Sigmoid colon (tissue), 7 donors: ENCODE data around the gene HPS1. TPM values are rescaled to one million over a fixed set of nuclear protein-coding genes. Genes with fewer than 3 reads are reported as not detected.

Experiments
- DNase-seq: peaks from one replicate; pipeline ENCODE4 v3.0.0-alpha.2; 2019
- H3K27ac ChIP-seq, 4 donors: fragments of 200-600 bp; sonication (generic); one replicate each; pipeline ENCODE4 v1.5.1; 2016 to 2019; ENCODE audit warnings: mild to moderate bottlenecking in 1 of 4
- H3K27me3 ChIP-seq, 3 donors: fragments of 200-600 bp; sonication (generic); one replicate each; pipeline ENCODE4 v1.5.1; 2019; ENCODE audit warnings: mild to moderate bottlenecking in 1 of 3
- H3K36me3 ChIP-seq, 4 donors: fragments of 200-600 bp; sonication (generic); one replicate each; pipeline ENCODE4 v1.5.1; 2016 to 2019
- H3K4me1 ChIP-seq, 4 donors: fragments of 200-600 bp; sonication (generic); one replicate each; pipeline ENCODE4 v1.5.1; 2017 to 2019
- H3K4me3 ChIP-seq, 4 donors: fragments of 200-600 bp; sonication (generic); one replicate each; pipeline ENCODE4 v1.5.1; 2017 to 2019; ENCODE audit warnings: mild to moderate bottlenecking in 2 of 4, moderate library complexity in 1 of 4
- H3K9me3 ChIP-seq, 4 donors: fragments of 200-600 bp in 3 of 4; sonication (generic) in 3 of 4; one replicate each; pipeline versions ENCODE4 v1.5.1 to v1.6.1; 2013 to 2019
- EP300 ChIP-seq, 4 donors: sonication (generic); formaldehyde crosslinking; IDR thresholded peaks; one replicate each; pipeline ENCODE4 v1.6.1; 2017; ENCODE audit warnings: antibody characterized with exemption in 4 of 4
- POLR2A ChIP-seq, 2 donors: fragments of 450-650 bp; IDR thresholded peaks; one replicate each; pipeline ENCODE4 v1.6.1; 2016; ENCODE audit warnings: antibody characterized with exemption in 2 of 2, mild to moderate bottlenecking in 2 of 2, moderate library complexity in 2 of 2
- POLR2AphosphoS5 ChIP-seq, 4 donors: sonication (generic); formaldehyde crosslinking; IDR thresholded peaks; one replicate each; pipeline ENCODE4 v1.6.1; 2017; ENCODE audit warnings: antibody characterized with exemption in 4 of 4
- WGBS, 2 donors: extraction: QIAGEN DNeasy Blood & Tissue Kit; methylation state at CpG; one replicate each; pipeline ENCODE4 v1.1.7; 2013; 5-methylcytosine and 5-hydroxymethylcytosine counted together
- intact Hi-C: fragments of 100-400 bp; cut with DNase I; formaldehyde crosslinking; loops from one replicate; pipeline ENCODE4 v1.15.1; 2023
- polyA plus RNA-seq, 3 donors: library from polyadenylated mRNA; stranded (reverse); fragments of 200-250 nt; gene quantifications; one replicate each; pipeline ENCODE4 v1.2.3, GENCODE V29; 2013
- total RNA-seq, 4 donors: library from RNA; depleted of rRNA; stranded (reverse); fragments of >200 nt; gene quantifications; one replicate each; pipeline ENCODE4 v1.1.0, GENCODE V29; 2016
- TF ChIP-seq, protein P1 (sequence below), 4 experiments: fragments of 450-650 bp in 3 of 4; fragments of 200-600 bp in 1 of 4; IDR thresholded peaks; one replicate each; pipeline ENCODE4 v1.5.1; 2016 to 2019; ENCODE audit warnings: antibody characterized with exemption in 4 of 4, mild to moderate bottlenecking in 3 of 4, moderate library complexity in 2 of 4
- donor health status: healthy with polysubstance abuse.
- donor health status: Bipolar disorder and iron deficiency.
- donor health status: healthy.

HPS1 gene
- total and polyA plus RNA-seq, 7 donors: 44.7 to 93.1 (median 70.7) TPM

DNA sequence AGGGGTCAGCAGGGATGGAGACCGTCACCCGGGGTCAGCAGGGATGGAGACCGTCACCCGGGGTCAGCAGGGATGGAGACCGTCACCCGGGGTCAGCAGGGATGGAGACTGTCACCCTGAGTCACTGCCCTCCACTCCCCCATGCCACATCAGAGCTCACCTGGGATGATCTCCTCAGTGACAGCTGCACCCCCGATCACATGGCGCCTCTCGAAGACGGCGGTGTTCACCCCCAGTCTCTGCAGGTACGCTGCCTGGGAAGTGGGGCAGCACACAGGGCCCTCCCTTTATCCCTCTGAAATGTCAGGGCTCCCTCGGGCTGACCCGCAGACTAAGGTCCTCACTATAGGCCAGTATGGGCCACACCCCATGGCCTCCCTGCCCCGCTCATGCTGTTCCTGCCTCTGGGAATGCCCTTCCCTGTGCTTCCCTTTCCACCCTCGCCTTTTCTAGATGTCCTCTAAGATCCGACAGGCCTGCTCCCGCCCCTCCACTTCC lies 38.9 kb downstream of the HPS1 start:
- peaks cover 0 to 20% (median 10%) of the 10 kb centered on the region in 4 donors for H3K4me1 ChIP-seq
- DNase-seq: no peak
- no peaks in the 10 kb centered on the region for H3K9me3 ChIP-seq
- peaks cover 0 to 4% (median 0%) of the 10 kb centered on the region in 4 donors for H3K36me3 ChIP-seq
- 94 to 96% methylated on average over 18 of the region's 18 CpGs for WGBS, 2 donors
- intact Hi-C loops: no loop called here
- no peak overlapping the region for H3K27ac ChIP-seq
- no peak overlapping the region for H3K4me3 ChIP-seq
- no peaks in the 10 kb centered on the region for H3K27me3 ChIP-seq
- no peak for TF ChIP-seq EP300 (IDR thresholded peaks at IDR 0.05)
- TF ChIP-seq, protein P1, sequence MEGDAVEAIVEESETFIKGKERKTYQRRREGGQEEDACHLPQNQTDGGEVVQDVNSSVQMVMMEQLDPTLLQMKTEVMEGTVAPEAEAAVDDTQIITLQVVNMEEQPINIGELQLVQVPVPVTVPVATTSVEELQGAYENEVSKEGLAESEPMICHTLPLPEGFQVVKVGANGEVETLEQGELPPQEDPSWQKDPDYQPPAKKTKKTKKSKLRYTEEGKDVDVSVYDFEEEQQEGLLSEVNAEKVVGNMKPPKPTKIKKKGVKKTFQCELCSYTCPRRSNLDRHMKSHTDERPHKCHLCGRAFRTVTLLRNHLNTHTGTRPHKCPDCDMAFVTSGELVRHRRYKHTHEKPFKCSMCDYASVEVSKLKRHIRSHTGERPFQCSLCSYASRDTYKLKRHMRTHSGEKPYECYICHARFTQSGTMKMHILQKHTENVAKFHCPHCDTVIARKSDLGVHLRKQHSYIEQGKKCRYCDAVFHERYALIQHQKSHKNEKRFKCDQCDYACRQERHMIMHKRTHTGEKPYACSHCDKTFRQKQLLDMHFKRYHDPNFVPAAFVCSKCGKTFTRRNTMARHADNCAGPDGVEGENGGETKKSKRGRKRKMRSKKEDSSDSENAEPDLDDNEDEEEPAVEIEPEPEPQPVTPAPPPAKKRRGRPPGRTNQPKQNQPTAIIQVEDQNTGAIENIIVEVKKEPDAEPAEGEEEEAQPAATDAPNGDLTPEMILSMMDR (IDR thresholded peaks at IDR 0.05): no peak
- TF ChIP-seq POLR2AphosphoS5 (IDR thresholded peaks at IDR 0.05): no peak
- TF ChIP-seq POLR2A (IDR thresholded peaks at IDR 0.05): no peak

DNA sequence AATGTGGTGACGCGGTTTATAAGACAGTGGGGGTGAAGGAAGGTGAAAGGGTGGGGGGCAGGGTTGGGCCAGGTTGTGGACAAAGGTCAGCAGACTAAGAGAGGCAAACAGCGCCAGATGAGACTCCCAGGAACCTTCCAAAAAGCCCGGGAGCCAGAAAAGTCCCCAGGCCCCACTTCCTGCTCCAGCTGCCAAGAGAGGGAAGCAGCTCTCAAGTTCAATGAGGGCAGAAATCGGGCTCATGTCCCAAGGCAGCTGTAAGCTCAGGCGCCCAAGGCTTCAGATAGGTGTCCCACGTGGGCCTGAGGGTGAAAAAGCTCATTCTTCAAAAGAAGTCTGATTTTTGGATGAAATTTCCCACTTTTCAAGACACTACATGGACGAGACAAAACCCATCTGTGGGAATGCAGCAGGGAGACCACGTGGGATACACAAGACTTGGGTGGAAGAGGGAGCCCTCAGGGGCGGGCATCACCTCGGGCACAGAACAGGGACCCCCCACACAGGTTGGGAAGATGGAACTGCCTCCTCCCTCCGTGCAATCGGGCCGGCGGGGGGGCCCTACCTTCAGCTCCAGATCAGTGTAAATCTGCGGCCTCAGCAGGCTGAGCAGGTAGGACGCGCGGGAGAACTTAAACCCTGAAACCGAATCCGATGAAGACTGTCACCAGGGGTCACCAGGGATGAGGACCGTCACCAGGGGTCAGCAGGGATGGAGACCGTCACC lies 39.6 kb downstream of the HPS1 start:
- DNase-seq: no peak
- Histone ChIP-seq H3K36me3 (peaks cover 0 to 10% (median 0%) of the 10 kb centered on the region in 4 donors), H3K4me1 (peaks cover 0 to 20% (median 10%) of the 10 kb centered on the region in 4 donors), H3K9me3 (no peaks in the 10 kb centered on the region), H3K27ac (no peak overlapping the region), H3K4me3 (no peak overlapping the region), H3K27me3 (no peaks in the 10 kb centered on the region)
- TF ChIP-seq POLR2AphosphoS5 (IDR thresholded peaks at IDR 0.05): no peak
- no peak for TF ChIP-seq EP300 (IDR thresholded peaks at IDR 0.05)
- no peak for TF ChIP-seq POLR2A (IDR thresholded peaks at IDR 0.05)
- TF ChIP-seq, protein P1 (IDR thresholded peaks at IDR 0.05): no peak
- intact Hi-C loops: no loop called here
- 70 to 87% methylated on average over 23 of the region's 23 CpGs for WGBS, 2 donors

DNA sequence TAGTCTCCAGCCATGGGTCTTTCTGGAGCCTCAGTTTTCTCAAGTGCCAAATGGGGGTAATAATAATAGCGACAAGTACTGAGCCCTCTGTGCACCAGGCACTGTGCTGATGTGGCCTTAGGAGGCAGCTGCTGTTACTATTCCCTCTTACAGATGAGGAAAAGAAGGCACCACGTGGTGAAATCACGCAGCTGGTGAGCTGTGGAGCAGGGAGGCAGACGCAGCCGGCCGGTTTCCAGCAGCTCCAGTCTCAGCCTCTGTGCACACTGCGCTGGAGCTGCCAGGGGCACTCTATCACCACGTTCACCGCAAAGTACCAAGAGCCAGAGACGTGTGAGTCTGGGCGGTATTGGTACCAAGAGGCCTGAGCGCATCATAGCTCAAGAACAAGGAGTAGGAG lies 41.3 kb downstream of the HPS1 start:
- Histone ChIP-seq H3K36me3 (peaks cover 0 to 10% (median 0%) of the 10 kb centered on the region in 4 donors), H3K4me3 (no peak overlapping the region), H3K4me1 (peaks cover 0 to 20% (median 10%) of the 10 kb centered on the region in 4 donors), H3K27ac (peak overlapping the region in 3 of 4 donors; percentile 36 to 54 (median 40)), H3K27me3 (no peaks in the 10 kb centered on the region), H3K9me3 (no peaks in the 10 kb centered on the region)
- WGBS, 2 donors: 88 to 94% methylated on average over 12 of the region's 12 CpGs
- DNase-seq: peak; percentile 82
- intact Hi-C loops: no loop called here
- TF ChIP-seq POLR2AphosphoS5 (IDR thresholded peaks at IDR 0.05) (peak in 1 of 4 donors; percentile 25), EP300 (IDR thresholded peaks at IDR 0.05) (no peak)

DNA sequence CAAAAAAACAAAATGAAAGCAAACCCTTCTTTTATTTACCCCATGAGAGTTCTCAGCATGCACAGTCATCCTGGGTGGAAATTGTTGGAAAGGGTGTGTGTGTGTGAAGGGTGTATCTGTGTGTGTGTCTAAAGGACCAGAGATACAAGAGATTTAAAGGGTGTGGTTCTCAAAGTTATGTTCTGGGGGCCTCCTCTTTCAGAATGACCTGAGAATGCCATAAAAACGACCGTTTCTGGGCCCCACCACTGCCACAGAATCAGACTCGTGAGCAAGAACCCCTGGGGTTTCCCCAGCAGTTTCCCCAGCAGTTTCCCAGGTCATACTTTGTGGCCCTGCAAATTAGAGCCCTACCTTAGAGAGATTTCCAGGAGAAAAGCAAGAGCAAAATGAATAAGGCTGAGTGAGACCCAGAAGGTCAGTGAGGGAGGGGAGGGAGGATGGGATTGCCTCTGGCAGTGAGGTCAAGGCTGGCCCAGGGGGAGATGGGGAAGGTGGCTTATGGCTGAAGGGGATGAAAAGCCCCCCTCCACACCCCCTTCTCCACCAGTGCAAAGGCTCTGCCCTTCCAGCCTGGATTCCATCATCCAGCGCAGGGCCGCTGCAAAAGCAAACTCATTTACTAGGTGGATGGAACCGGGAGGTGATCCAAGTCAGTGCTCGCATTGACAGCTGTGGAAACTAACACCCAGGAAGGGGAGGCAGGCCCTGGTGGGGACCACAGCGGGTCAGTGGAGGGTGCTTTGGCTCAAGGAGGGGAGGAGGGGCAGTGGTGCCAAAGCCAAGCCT lies 42.0 kb downstream of the HPS1 start:
- intact Hi-C loops: no loop called here

More for the DNA sequence above, 42.0 kb downstream of the HPS1 start:
- Histone ChIP-seq H3K27ac (peak overlapping the region in 3 of 4 donors; percentile 36 to 54 (median 40)), H3K9me3 (no peaks in the 10 kb centered on the region), H3K4me3 (no peak overlapping the region), H3K36me3 (peaks cover 0 to 13% (median 0%) of the 10 kb centered on the region in 4 donors), H3K4me1 (peaks cover 0 to 20% (median 10%) of the 10 kb centered on the region in 4 donors), H3K27me3 (no peaks in the 10 kb centered on the region)
- DNase-seq: no peak
- no peak for TF ChIP-seq POLR2A (IDR thresholded peaks at IDR 0.05)
- TF ChIP-seq, protein P1 (IDR thresholded peaks at IDR 0.05): no peak
- TF ChIP-seq POLR2AphosphoS5 (IDR thresholded peaks at IDR 0.05): no peak
- no peak for TF ChIP-seq EP300 (IDR thresholded peaks at IDR 0.05)
- 35 to 66% methylated on average over 8 of the region's 8 CpGs for WGBS, 2 donors
